Stimulated activated CD4-positive, alpha-beta T cell treated with anti-CD3 and anti-CD28 coated beads, Interleukin-12 subunit alpha, Interleukin-12 subunit beta, amount 100 ng/mL, for 24 hours (primary cell): ENCODE results near the gene TXNDC11.

Experiments used
- DNase-seq, 2 experiments: peaks; one replicate each; pipeline ENCODE4 v3.0.0-alpha.2; 2020; ENCODE audit warnings: low read depth in 2 of 2

TXNDC11 gene

DNA sequence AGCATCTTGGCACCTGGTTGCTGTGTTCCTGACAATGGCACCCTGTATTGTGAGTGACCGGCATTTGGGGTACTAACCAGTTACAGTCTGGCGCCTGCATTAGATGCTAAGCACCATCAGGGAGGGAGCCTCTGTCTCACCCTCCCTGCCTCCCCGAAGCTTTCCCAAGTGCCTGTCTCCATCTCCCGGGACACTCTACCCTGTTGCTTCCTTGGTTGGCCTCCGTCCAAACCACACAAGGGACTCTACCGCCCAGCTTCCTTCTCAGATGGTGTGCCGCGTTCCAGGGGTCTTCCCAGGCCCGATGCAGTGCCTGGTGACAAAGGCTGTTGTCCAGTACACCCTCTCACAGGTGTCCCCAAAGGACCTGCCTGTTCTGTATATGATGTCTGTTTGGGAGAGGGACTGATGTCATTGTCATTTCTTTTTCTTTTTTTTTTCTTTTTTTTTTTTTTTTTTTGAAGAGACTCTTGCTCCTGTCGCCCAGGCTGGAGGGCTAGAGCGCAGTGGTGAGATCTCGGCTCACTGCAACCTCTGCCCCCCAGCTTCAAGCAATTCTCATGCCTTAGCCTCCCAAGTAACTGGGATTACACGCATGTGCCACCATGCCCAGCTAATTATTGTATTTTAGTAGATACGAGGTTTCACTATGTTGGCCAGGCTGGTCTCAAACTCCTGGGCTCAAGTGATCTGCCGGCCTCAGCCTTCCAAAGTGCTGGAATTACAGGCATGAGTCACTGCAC is 67.7 kb downstream of the TXNDC11 start:
- no peak for DNase-seq

GRCh38 chr16:11674001-11674817 is 68.4 kb downstream of the TXNDC11 start:
- DNase-seq: no peak

- no peak for DNase-seq
Observed at GRCh38 chr16:11673091-11674000, 69.3 kb downstream of the TXNDC11 start.

DNA sequence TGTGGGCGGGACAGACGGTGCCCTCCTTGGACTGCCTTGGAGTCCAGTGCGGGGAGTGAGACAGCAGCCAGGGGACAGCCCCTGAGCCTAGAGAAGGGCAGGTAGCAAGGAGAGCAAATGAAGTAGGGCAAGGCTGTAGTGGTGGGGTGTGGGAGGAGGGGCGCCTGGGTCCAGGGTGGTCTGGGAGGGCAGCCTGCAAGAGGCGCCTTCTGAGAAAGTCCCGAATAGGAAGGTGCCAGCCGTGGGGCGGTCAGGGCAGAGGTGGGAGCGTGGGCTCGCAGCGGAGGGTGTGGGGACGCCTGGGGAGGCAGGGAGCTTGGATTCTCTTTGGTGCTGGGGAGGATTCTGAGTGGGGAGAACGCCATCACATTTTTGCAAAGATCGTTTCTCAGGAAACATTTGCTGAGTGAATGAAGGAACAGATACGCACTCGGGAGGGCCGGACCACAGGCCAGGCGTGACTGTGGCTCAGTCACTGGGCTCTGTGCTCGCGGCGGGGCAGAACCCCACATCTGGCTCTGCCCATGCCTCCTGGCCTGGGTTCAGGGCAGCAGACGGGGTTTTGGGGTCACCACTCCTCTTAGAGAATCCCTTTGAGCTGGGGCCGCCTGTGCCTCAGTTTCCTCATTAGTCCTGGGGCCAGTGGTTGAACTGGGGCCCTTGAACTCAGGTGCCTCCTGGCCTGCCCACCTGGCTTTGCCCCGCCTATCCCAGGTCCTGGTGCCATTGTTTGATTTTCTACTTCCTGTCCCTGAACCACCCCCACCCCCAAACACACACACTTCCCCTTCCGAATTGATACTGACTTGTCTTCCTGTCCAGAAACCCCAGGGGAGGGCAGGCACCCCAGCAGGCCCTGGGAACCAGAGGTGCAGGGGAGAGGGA is 70.2 kb downstream of the TXNDC11 start:
- no peak for DNase-seq

- DNase-seq: no peak
Observed at GRCh38 chr16:11671676-11672075, 71.0 kb downstream of the TXNDC11 start.

- no peak for DNase-seq
Observed at GRCh38 chr16:11671271-11671670, 71.4 kb downstream of the TXNDC11 start.

DNA sequence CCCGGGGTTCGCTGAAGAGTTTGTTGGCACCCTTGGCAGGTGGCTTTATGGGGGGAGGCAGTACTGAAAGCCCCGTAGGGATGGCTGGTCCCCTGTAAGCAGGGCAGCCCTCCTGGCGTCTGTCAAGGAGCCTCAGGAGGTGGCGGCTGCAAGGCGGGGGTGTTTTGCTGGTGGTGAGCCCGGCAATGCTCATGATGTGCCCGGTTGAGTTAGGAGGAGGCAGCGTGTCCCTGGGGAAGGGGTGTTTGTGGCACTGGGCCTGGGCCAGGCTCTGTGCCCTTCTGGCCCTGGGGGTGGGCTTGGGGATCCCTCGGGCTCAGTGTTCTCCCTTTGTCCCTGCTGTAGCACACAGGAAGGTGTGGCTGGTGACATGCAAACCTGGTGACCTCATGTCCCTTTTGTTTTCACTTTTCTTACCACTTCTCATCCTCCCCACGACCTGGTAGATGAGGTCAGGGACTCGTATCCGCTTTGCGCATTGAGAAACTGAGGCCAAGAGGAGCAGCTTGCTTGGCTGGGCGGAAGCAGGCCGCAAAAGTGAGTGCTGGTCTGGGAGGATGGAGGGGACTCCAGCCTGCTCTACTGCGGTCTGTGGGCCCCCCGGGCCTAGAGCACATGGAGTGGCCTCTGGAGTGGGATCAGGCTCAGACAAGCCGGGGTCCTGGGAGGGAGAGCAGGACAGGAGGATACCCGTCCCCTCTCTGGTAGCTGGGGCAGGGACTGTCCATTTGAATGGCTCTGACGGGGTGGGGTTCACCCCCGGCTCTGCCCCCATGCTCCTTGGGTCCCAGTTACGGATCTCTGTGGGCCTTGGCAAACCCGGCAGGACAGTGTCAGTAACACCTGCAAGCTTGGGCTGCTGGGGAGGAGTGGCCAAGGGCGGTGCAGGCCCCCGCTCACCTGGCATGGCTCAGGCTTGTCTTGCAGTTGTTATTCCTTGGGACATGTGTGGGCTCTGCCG is 72.2 kb downstream of the TXNDC11 start:
- no peak for DNase-seq

DNA sequence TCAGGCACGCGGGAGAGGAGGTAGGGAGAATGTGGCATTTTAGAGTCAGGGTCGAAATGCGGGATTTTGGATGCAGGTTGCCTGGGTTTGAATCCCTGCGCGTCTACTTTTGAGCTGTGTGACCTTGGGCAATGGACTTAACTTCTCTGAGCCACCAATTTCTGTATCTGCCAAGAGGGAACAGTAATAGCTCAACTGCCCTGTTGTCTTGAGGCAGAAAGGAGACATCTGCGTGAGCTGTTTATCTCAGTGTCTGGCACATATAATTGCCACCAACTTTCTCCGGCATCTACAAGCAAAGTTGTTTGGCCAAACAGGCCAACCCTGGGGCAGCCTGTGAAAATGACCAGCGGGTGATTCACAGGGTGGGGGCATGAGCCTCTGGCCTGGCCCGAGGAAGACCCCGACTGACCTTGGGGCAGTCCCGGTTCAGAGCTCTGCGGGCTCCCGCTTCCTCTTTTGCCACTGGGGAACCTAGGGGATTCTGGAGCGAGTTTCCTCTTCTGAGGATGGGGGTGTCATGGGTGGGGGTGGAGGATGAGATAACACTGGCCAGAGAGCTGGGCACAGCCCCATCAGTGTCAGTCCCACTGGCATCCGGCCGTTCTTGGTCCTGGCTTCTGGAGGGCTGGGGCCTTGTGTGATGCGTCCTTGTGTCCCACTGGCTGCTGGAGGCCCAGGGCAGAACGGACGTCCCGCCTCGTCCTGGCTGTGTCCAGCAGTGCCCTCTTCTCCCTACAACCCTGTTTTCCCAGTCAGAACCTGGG is 73.1 kb downstream of the TXNDC11 start:
- no peak for DNase-seq

DNA sequence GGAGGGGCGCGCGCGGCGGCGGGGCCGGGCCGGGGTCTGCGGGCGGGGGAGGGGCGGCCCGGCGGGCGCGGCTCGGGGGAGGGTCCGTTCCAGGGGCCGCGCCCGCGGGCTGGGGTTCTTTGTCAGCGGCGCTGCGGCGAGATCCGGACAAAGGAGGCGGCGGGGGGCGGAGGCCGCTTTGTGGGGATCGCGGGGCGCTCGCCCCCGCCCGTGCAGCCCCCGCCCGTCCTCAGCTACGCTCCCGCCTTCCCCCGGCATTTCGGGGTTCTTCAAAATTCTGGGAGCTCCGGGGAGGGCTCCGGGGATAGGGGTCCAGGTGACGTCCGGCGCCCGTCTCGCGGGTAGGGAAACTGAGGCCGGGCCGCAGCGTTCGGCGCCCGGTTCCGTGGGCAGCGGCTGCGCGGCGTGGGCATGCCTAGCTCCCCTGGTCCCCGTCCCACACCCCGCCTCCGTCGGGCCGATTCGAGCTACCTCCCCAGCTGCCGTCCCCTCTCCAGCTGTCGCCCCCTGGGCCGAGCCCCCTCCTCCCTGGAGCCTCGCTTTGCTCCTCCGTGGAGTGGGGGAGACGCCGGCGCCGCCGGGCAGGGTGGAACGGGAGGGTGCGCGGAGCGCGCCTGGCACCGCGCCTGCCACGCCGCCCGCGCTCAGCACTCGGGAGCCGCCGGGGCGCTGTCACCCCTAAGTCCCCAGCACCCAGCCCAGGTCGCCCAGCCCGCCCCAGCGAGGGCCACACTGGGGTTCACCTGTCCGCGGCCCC is 73.9 kb downstream of the TXNDC11 start:
- no peak for DNase-seq

- DNase-seq: peak; percentile 72 to 82
Observed at GRCh38 chr16:11667824-11668622, 74.6 kb downstream of the TXNDC11 start, which contains the start of gene SNN. Gene SNN (plus strand): TSS chr16:11668455. CDS start chr16:11676060, 7,605 bp downstream.

DNA sequence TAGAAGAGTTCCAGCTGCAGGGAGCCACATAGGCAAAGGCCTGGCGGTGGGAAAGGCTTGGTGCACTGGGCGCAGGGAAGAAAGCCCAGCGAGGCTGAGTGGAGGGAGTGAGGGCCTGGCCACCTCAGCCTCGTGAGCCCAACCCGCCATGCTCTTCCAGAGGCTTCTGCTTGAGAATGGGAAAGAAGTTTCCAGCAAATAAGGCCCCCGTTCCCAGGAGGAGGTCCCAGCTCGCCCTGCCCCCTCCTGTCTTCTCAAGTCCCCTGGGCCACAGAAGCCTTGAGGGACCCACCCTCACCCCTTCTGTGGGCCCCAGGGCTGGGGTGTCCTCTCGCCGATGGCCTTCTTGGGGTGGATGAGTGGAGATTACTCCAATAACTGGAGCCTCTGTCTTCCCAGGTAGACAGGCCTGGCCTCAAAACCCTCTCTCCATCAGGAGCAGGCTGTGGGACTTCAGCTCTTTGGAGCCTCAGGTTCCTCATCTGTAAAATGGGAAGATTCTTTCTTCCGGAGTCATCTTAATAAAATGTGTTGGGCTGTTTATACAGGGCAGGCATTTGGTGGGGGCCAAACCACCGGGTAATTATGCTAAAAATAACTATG is 75.3 kb downstream of the TXNDC11 start:
- DNase-seq: no peak

- no peak for DNase-seq
Observed at GRCh38 chr16:11666103-11667055, 76.3 kb downstream of the TXNDC11 start.

DNA sequence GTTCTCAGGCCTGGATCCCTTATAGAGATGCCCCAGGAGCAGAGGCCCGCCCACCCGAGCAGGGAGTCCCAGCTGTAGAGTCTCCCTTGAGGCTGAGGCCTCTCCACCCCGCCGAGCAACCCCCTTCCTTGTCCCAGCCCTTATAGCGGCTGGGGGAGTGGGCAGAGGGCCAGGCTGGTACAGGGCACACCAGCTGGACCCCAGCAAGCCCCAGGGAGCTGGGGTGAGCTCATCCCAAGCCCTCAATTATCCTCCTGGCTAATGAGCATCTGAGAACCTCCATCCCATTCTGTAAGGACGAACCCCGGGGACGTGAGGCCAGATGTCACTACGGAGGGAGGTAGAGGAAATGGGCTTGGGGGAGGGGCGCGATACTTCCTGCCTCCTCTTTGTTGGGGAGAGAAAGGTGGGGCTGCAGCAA is 77.6 kb downstream of the TXNDC11 start:
- no peak for DNase-seq

- DNase-seq: no peak
Observed at GRCh38 chr16:11662582-11662981, 80.1 kb downstream of the TXNDC11 start.

DNA sequence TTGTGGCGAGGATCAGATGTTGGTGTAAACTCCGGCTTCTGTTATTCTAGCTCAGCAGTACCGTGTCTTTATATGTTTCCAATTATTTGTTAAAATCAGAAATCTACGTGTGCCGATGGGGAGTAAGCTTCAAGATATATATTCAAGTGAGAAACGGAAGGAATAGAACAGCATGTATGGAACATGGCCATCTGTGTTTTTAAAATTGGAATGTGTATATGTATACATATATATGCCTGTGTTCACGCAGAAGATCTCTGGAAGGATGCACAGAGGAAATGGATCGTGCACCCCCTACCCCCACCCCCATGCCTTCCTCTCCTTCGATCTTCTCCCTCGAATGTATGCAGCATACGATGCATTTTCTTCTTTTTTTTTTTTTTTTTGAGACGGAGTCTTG is 82.1 kb downstream of the TXNDC11 start:
- no peak for DNase-seq
